LHCN-M2 (cell line): Measurements from ENCODE around the gene CDC14A. TPM values are rescaled to one million over a fixed set of nuclear protein-coding genes. Genes with fewer than 3 reads are reported as not detected.

Experiments used
- total RNA-seq: library from RNA; depleted of rRNA; stranded (reverse); fragments of >200 nt; gene quantifications from 2 replicates; pipeline ENCODE4 v1.2.3, GENCODE V29; 2014; rRNA removed

Gene CDC14A
- total RNA-seq, 1 experiment from 2014 or later = 6.7 TPM

Other genes starting within 250 kb of the CDC14A start
- gene SASS6, start 219.6 kb upstream of the CDC14A start, total RNA-seq = 8.5 and 8.8 TPM in 2 replicates
- gene TRMT13, start 219.3 kb upstream of the CDC14A start, total RNA-seq = 12.7 and 20.4 TPM in 2 replicates
- 0.19 and 0.34 TPM in 2 replicates for gene LRRC39, start 174.2 kb upstream of the CDC14A start, total RNA-seq
- gene DBT, start 102.7 kb upstream of the CDC14A start, total RNA-seq = 3.4 and 3.7 TPM in 2 replicates
- 41.2 and 45.6 TPM in 2 replicates for gene RTCA, start 86.3 kb upstream of the CDC14A start, total RNA-seq
- 0.17 TPM in 1 of 2 replicates, not detected in the other for gene GPR88, start 185.6 kb downstream of the CDC14A start, total RNA-seq